GM23338 (cell line): ENCODE data around the gene UMODL1. TPM values are rescaled to one million over a fixed set of nuclear protein-coding genes. Genes with fewer than 3 reads are reported as not detected.

Source experiments
- ATAC-seq: fragments of 200-7000 bp; cut with Tn5 transposase; 3 replicates; pipeline ENCODE4 v1.9.1; 2020
- DNase-seq: peaks from one replicate; pipeline ENCODE4 v3.0.0-alpha.2; 2015; ENCODE audit warnings: low spot score
- H2AFZ ChIP-seq: fragments of 200-600 bp; sonication (generic); 2 replicates; pipeline ENCODE4 v1.8.0; 2016; ENCODE audit warnings: antibody characterized with exemption, mild to moderate bottlenecking, moderate library complexity
- H3F3A ChIP-seq: fragments of 200-600 bp; sonication (generic); replicated peaks from 2 replicates; pipeline ENCODE4 v1.8.0; 2017; ENCODE audit warnings: antibody characterized with exemption, mixed run types, low read depth
- H3K27ac ChIP-seq: fragments of 200-600 bp; sonication (generic); 2 replicates; pipeline ENCODE4 v1.6.1; 2016; ENCODE audit warnings: low read depth
- H3K27me3 ChIP-seq: fragments of 200-600 bp; sonication (generic); 2 replicates; pipeline ENCODE4 v1.8.0; 2016; ENCODE audit warnings: mild to moderate bottlenecking, mixed run types, moderate library complexity; ENCODE audit not compliant: insufficient read depth
- H3K36me3 ChIP-seq: fragments of 200-600 bp; sonication (generic); 2 replicates; pipeline ENCODE4 v1.8.0; 2016; ENCODE audit warnings: mild to moderate bottlenecking; ENCODE audit not compliant: insufficient read depth
- H3K4me1 ChIP-seq: fragments of 200-600 bp; sonication (generic); 2 replicates; pipeline ENCODE4 v1.8.0; 2016; ENCODE audit warnings: mild to moderate bottlenecking, moderate library complexity; ENCODE audit not compliant: insufficient read depth
- H3K4me2 ChIP-seq: fragments of 200-600 bp; sonication (generic); 2 replicates; pipeline ENCODE4 v1.7.1; 2017; ENCODE audit warnings: mixed run types
- H3K4me3 ChIP-seq: fragments of 200-600 bp; sonication (generic); 2 replicates; pipeline ENCODE4 v1.6.1; 2016; ENCODE audit warnings: mixed run types
- H3K79me2 ChIP-seq: fragments of 200-600 bp; sonication (generic); replicated peaks from 2 replicates; pipeline ENCODE4 v1.8.0; 2017; ENCODE audit warnings: mild to moderate bottlenecking; ENCODE audit not compliant: insufficient read depth
- H3K9me2 ChIP-seq: fragments of 200-600 bp; sonication (generic); 2 replicates; pipeline ENCODE4 v1.8.0; 2017; ENCODE audit not compliant: insufficient read depth
- H4K20me1 ChIP-seq: fragments of 200-600 bp; sonication (generic); replicated peaks from 2 replicates; pipeline ENCODE4 v1.8.0; 2017; ENCODE audit warnings: mild to moderate bottlenecking; ENCODE audit not compliant: insufficient read depth
- H3K27ac Mint-ChIP-seq: 2 replicates; pipeline ENCODE4 v1.8.0; 2020; ENCODE audit warnings: inconsistent platforms, mild to moderate bottlenecking, moderate library complexity, mixed read lengths
- H3K27me3 Mint-ChIP-seq: 3 replicates; pipeline ENCODE4 v1.8.0; 2022; ENCODE audit warnings: low read depth, mild to moderate bottlenecking, moderate library complexity, mixed read lengths, inconsistent platforms; ENCODE audit not compliant: insufficient read depth, poor library complexity
- H3K36me3 Mint-ChIP-seq: 3 replicates; pipeline ENCODE4 v1.8.0; 2021; ENCODE audit warnings: low read depth, mild to moderate bottlenecking, inconsistent platforms, moderate library complexity, mixed read lengths
- H3K4me1 Mint-ChIP-seq: 3 replicates; pipeline ENCODE4 v1.8.0; 2020; ENCODE audit warnings: mild to moderate bottlenecking, inconsistent platforms, mixed read lengths
- H3K4me3 Mint-ChIP-seq: 3 replicates; pipeline ENCODE4 v1.8.0; 2021; ENCODE audit warnings: moderate library complexity, mild to moderate bottlenecking, inconsistent platforms, mixed read lengths
- H3K9me3 Mint-ChIP-seq: 3 replicates; pipeline ENCODE4 v1.8.0; 2020; ENCODE audit warnings: moderate library complexity, mild to moderate bottlenecking, inconsistent platforms, mixed read lengths
- CREB1 ChIP-seq: fragments of 250-450 bp; sonication (Bioruptor Pico); IDR thresholded peaks from 2 replicates; pipeline ENCODE4 v1.5.0; 2020; ENCODE audit warnings: low read depth, mild to moderate bottlenecking, moderate library complexity
- EZH2 ChIP-seq: fragments of 200-600 bp; sonication (generic); IDR thresholded peaks from one replicate; pipeline ENCODE4 v1.8.0; 2017; ENCODE audit warnings: antibody characterized with exemption, mild to moderate bottlenecking, low read depth; ENCODE audit not compliant: unreplicated experiment
- EZH2phosphoT487 ChIP-seq: fragments of 200-600 bp; sonication (generic); IDR thresholded peaks from one replicate; pipeline ENCODE4 v1.8.1; 2018; ENCODE audit warnings: antibody characterized with exemption; ENCODE audit not compliant: unreplicated experiment
- JUNB ChIP-seq: IDR thresholded peaks from one replicate; pipeline ENCODE4 v1.6.1; 2016; ENCODE audit warnings: antibody characterized with exemption; ENCODE audit not compliant: unreplicated experiment
- NANOG ChIP-seq: IDR thresholded peaks from 2 replicates; pipeline ENCODE4 v1.6.1; 2016; ENCODE audit warnings: antibody characterized with exemption, borderline replicate concordance
- POLR2AphosphoS5 ChIP-seq: IDR thresholded peaks from 2 replicates; pipeline ENCODE4 v1.6.1; 2016; ENCODE audit warnings: antibody characterized with exemption, low read depth
- STAT1 ChIP-seq: IDR thresholded peaks from one replicate; pipeline ENCODE4 v1.6.1; 2016; ENCODE audit warnings: antibody characterized with exemption; ENCODE audit not compliant: unreplicated experiment
- ZNF114 ChIP-seq: fragments of 250-450 bp; sonication (Bioruptor Pico); IDR thresholded peaks from 2 replicates; pipeline ENCODE4 v1.5.0; 2020; ENCODE audit warnings: mild to moderate bottlenecking, moderate library complexity
- ZNF331 ChIP-seq: fragments of 250-450 bp; sonication (Bioruptor Pico); IDR thresholded peaks from 2 replicates; pipeline ENCODE4 v1.5.0; 2020; ENCODE audit warnings: low read depth, mild to moderate bottlenecking, moderate library complexity
- polyA plus RNA-seq: library from polyadenylated mRNA; unstranded; fragments of >200 nt; fragmentation: Nextera tagmentation; extraction: Ambion mirVana; gene quantifications from 2 replicates; pipeline ENCODE4 v1.2.1, GENCODE V29; 2016
- total RNA-seq: library from RNA; depleted of rRNA; stranded (reverse); fragments of >200 nt; shearing (Covaris generic); gene quantifications from 2 replicates; pipeline ENCODE4 v1.2.3, GENCODE V29; 2014
- TF ChIP-seq, protein P1 (sequence below), 2 experiments: fragments of 200-600 bp in 1 of 2; sonication (generic) in 1 of 2; conservative IDR thresholded peaks; 2 replicates each; pipeline versions ENCODE4 v1.5.1 to v1.6.1; 2016 to 2017; ENCODE audit warnings: antibody characterized with exemption in 2 of 2, low read depth in 2 of 2, mild to moderate bottlenecking in 2 of 2, moderate library complexity in 1 of 2
- TF ChIP-seq, protein P2 (sequence below): IDR thresholded peaks from one replicate; pipeline ENCODE4 v1.6.1; 2018; ENCODE audit warnings: antibody characterized with exemption; ENCODE audit not compliant: unreplicated experiment
- TF ChIP-seq, protein P3 (sequence below): fragments of 250-450 bp; sonication (Bioruptor Pico); IDR thresholded peaks from 2 replicates; pipeline ENCODE4 v1.5.0; 2020; ENCODE audit warnings: mild to moderate bottlenecking, moderate library complexity
- TF ChIP-seq, protein P4 (sequence below): IDR thresholded peaks from 2 replicates; pipeline ENCODE4 v1.6.1; 2016; ENCODE audit warnings: antibody characterized with exemption

Gene UMODL1
- total and polyA plus RNA-seq, 2 experiments from 2014 or later: not detected

DNA sequence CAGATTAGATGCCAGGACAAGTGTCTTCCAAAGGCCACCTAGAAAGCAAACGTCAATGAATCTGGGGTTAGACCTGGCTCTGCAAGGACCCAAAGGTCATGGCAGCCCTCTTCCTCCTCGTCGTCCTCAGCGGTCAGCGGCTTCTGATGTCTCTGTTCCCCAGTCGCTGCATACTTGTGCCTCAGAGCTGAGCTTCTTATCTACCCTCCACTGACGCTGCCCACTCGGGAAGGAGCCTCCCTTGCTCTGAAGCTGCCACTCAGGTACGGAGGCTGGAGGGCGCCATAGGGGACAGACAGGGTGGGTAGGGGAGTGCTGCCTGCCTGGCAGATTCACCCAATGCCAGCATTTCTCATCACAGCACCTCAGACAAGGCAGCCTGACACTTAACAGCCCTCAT, 11.4 kb upstream of the UMODL1 start:
- Histone ChIP-seq H3F3A (no peaks in the 10 kb centered on the region), H3K4me3 (no peak overlapping the region), H3K4me1 (peaks cover 20% of the 10 kb centered on the region), H3K36me3 (no peaks in the 10 kb centered on the region), H3K9me2 (no peaks in the 10 kb centered on the region), H3K4me2 (no peak overlapping the region), H4K20me1 (no peaks in the 10 kb centered on the region), H3K27ac (no peak overlapping the region), H2AFZ (no peak overlapping the region), H3K27me3 (no peaks in the 10 kb centered on the region), H3K79me2 (no peaks in the 10 kb centered on the region)
- DNase-seq (no peak), ATAC-seq (no peak)
- Mint-ChIP-seq H3K4me3 (no peak overlapping the region), H3K4me1 (peaks cover 49% of the 10 kb centered on the region), H3K27ac (no peak overlapping the region), H3K9me3 (no peaks in the 10 kb centered on the region; the same call in none of the 3 replicates), H3K27me3 (peaks cover 19% of the 10 kb centered on the region), H3K36me3 (no peaks in the 10 kb centered on the region)
- TF ChIP-seq EZH2 (no peak), ZNF114 (no peak), NANOG (no peak), ZNF331 (CRISPR knock-in tag) (no peak), POLR2AphosphoS5 (no peak), CREB1 (CRISPR knock-in tag) (no peak), STAT1 (no peak), EZH2phosphoT487 (no peak), JUNB (no peak)
- TF ChIP-seq, protein P1, sequence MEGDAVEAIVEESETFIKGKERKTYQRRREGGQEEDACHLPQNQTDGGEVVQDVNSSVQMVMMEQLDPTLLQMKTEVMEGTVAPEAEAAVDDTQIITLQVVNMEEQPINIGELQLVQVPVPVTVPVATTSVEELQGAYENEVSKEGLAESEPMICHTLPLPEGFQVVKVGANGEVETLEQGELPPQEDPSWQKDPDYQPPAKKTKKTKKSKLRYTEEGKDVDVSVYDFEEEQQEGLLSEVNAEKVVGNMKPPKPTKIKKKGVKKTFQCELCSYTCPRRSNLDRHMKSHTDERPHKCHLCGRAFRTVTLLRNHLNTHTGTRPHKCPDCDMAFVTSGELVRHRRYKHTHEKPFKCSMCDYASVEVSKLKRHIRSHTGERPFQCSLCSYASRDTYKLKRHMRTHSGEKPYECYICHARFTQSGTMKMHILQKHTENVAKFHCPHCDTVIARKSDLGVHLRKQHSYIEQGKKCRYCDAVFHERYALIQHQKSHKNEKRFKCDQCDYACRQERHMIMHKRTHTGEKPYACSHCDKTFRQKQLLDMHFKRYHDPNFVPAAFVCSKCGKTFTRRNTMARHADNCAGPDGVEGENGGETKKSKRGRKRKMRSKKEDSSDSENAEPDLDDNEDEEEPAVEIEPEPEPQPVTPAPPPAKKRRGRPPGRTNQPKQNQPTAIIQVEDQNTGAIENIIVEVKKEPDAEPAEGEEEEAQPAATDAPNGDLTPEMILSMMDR (conservative IDR thresholded peaks at IDR 0.05; ENCODE audit: low read depth in 2 of 2): no peak
- TF ChIP-seq, protein P2, sequence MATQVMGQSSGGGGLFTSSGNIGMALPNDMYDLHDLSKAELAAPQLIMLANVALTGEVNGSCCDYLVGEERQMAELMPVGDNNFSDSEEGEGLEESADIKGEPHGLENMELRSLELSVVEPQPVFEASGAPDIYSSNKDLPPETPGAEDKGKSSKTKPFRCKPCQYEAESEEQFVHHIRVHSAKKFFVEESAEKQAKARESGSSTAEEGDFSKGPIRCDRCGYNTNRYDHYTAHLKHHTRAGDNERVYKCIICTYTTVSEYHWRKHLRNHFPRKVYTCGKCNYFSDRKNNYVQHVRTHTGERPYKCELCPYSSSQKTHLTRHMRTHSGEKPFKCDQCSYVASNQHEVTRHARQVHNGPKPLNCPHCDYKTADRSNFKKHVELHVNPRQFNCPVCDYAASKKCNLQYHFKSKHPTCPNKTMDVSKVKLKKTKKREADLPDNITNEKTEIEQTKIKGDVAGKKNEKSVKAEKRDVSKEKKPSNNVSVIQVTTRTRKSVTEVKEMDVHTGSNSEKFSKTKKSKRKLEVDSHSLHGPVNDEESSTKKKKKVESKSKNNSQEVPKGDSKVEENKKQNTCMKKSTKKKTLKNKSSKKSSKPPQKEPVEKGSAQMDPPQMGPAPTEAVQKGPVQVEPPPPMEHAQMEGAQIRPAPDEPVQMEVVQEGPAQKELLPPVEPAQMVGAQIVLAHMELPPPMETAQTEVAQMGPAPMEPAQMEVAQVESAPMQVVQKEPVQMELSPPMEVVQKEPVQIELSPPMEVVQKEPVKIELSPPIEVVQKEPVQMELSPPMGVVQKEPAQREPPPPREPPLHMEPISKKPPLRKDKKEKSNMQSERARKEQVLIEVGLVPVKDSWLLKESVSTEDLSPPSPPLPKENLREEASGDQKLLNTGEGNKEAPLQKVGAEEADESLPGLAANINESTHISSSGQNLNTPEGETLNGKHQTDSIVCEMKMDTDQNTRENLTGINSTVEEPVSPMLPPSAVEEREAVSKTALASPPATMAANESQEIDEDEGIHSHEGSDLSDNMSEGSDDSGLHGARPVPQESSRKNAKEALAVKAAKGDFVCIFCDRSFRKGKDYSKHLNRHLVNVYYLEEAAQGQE: no peak
- TF ChIP-seq, protein P3, sequence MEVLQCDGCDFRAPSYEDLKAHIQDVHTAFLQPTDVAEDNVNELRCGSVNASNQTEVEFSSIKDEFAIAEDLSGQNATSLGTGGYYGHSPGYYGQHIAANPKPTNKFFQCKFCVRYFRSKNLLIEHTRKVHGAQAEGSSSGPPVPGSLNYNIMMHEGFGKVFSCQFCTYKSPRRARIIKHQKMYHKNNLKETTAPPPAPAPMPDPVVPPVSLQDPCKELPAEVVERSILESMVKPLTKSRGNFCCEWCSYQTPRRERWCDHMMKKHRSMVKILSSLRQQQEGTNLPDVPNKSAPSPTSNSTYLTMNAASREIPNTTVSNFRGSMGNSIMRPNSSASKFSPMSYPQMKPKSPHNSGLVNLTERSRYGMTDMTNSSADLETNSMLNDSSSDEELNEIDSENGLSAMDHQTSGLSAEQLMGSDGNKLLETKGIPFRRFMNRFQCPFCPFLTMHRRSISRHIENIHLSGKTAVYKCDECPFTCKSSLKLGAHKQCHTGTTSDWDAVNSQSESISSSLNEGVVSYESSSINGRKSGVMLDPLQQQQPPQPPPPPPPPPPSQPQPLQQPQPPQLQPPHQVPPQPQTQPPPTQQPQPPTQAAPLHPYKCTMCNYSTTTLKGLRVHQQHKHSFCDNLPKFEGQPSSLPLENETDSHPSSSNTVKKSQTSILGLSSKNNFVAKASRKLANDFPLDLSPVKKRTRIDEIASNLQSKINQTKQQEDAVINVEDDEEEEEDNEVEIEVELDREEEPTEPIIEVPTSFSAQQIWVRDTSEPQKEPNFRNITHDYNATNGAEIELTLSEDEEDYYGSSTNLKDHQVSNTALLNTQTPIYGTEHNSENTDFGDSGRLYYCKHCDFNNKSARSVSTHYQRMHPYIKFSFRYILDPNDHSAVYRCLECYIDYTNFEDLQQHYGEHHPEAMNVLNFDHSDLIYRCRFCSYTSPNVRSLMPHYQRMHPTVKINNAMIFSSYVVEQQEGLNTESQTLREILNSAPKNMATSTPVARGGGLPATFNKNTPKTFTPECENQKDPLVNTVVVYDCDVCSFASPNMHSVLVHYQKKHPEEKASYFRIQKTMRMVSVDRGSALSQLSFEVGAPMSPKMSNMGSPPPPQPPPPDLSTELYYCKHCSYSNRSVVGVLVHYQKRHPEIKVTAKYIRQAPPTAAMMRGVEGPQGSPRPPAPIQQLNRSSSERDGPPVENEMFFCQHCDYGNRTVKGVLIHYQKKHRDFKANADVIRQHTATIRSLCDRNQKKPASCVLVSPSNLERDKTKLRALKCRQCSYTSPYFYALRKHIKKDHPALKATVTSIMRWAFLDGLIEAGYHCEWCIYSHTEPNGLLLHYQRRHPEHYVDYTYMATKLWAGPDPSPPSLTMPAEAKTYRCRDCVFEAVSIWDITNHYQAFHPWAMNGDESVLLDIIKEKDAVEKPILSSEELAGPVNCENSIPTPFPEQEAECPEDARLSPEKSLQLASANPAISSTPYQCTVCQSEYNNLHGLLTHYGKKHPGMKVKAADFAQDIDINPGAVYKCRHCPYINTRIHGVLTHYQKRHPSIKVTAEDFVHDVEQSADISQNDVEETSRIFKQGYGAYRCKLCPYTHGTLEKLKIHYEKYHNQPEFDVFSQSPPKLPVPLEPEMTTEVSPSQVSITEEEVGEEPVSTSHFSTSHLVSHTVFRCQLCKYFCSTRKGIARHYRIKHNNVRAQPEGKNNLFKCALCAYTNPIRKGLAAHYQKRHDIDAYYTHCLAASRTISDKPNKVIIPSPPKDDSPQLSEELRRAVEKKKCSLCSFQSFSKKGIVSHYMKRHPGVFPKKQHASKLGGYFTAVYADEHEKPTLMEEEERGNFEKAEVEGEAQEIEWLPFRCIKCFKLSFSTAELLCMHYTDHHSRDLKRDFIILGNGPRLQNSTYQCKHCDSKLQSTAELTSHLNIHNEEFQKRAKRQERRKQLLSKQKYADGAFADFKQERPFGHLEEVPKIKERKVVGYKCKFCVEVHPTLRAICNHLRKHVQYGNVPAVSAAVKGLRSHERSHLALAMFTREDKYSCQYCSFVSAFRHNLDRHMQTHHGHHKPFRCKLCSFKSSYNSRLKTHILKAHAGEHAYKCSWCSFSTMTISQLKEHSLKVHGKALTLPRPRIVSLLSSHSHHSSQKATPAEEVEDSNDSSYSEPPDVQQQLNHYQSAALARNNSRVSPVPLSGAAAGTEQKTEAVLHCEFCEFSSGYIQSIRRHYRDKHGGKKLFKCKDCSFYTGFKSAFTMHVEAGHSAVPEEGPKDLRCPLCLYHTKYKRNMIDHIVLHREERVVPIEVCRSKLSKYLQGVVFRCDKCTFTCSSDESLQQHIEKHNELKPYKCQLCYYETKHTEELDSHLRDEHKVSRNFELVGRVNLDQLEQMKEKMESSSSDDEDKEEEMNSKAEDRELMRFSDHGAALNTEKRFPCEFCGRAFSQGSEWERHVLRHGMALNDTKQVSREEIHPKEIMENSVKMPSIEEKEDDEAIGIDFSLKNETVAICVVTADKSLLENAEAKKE (CRISPR knock-in tag): no peak
- TF ChIP-seq, protein P4, sequence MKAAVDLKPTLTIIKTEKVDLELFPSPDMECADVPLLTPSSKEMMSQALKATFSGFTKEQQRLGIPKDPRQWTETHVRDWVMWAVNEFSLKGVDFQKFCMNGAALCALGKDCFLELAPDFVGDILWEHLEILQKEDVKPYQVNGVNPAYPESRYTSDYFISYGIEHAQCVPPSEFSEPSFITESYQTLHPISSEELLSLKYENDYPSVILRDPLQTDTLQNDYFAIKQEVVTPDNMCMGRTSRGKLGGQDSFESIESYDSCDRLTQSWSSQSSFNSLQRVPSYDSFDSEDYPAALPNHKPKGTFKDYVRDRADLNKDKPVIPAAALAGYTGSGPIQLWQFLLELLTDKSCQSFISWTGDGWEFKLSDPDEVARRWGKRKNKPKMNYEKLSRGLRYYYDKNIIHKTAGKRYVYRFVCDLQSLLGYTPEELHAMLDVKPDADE: no peak
